Brain microvascular endothelial cell (primary cell): Measurements from ENCODE around the gene ZFHX3.

ENCODE experiments used
- DNase-seq: peaks from one replicate; pipeline ENCODE4 v3.0.0-alpha.2; 2020
- H3K27ac ChIP-seq: fragments of 250-450 bp; sonication (Bioruptor Pico); 2 replicates; pipeline ENCODE4 v1.5.1; 2020; ENCODE audit warnings: mild to moderate bottlenecking, moderate library complexity
- H3K27me3 ChIP-seq: fragments of 250-450 bp; sonication (Bioruptor Pico); replicated peaks from 2 replicates; pipeline ENCODE4 v1.5.1; 2020; ENCODE audit warnings: mild to moderate bottlenecking
- H3K36me3 ChIP-seq: fragments of 250-450 bp; sonication (Bioruptor Pico); replicated peaks from 2 replicates; pipeline ENCODE4 v1.5.1; 2020; ENCODE audit warnings: mild to moderate bottlenecking
- H3K4me3 ChIP-seq: 2 replicates; pipeline ENCODE4 v1.5.1; 2011; ENCODE audit warnings: low read depth, mild to moderate bottlenecking, control low read depth, low read length, moderate library complexity
- CTCF ChIP-seq: IDR thresholded peaks from 2 replicates; pipeline ENCODE4 v1.5.1; 2011; ENCODE audit warnings: low read depth, mild to moderate bottlenecking, moderate library complexity, low read length, control low read depth, inconsistent platforms; ENCODE audit errors: missing control alignments
- in situ Hi-C: cut with HindIII; loops from 2 replicates; pipeline ENCODE4 v1.10.0; 2017; ENCODE audit warnings: low sequenced_read_pairs, low pct_ligation_motif_present

ZFHX3 gene

DNA sequence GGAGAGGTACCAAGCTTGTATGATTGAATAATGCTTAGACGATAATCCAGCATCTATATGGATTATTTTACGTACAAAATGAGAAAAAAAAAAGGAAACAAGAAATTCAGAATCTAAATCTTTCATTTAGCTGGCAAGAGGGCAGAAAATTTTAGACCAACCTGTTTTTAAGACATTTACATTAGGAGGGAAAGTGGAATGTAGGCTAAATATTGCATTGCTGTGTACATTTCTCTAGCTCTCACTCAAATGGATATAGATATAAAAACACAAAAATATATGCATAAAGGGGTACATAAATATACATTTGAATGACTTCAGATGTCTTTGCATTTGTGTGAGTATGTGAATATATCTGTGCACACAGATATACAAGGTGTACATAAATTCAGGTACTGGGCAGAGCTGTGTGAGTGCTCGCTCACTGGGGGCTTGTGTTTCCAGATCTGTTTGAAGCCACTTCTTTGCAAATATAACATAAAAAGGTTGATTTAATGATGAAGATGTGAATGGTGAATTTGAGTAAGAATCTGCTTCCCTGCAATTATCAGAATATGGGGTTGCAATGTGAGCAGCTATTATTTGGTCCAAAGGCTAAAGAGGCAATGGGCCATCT lies 14.2 kb upstream of the ZFHX3 start:
- Histone ChIP-seq H3K4me3 (no peak overlapping the region), H3K36me3 (no peaks in the 10 kb centered on the region), H3K27me3 (no peaks in the 10 kb centered on the region), H3K27ac (peak overlapping the region; percentile 100)
- DNase-seq, result no peak
- in situ Hi-C loops, result no loop called here
- no peak for TF ChIP-seq CTCF

- no peak for TF ChIP-seq CTCF
- Histone ChIP-seq H3K4me3 (peak overlapping the region; percentile 68), H3K27ac (peak overlapping the region; percentile 97), H3K36me3 (no peaks in the 10 kb centered on the region), H3K27me3 (no peaks in the 10 kb centered on the region)
- no peak for DNase-seq
- in situ Hi-C loops, result no loop called here
These were observed 13.1 kb upstream of the ZFHX3 start for GRCh38 chr16:73060892-73061490.

DNA sequence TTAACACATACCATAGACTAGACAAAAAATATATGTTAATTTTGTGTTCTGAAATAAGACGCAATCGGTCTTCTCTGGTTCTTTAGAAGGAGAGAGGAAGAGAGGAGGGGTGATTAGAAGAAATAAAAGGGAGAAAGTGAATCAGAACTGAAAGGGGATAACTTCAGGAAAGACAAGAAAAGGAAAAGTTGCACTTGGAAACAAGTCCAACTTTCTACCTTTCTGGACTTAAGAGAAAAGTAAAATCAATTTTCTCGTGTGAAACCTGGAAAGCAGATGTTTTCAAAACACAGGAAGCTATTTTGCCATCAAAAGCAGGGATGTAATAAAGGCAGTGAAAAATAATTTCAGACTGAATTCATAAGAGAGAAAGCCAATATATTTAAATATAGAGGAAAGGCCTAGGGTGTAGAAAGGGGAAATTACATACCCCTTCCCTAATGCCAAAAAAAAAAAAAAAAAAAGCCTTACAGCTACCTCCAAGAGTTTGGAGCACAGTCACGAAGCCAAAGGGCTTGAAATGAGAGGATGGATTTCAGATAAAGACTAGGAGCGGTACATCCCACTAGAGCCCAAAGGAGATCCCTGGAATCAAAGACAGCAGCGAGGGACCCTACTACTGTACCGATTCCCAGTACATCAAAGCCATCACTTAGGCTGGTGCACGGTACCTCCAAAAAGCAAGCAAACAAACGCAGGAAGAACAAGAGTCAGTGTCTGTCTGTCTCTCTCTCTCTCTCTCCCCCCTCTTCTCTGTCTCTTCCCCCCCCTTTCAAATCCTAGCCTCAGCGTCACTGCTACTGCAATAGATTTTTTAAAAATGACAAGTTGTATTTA lies 12.1 kb upstream of the ZFHX3 start:
- Histone ChIP-seq H3K27me3 (no peaks in the 10 kb centered on the region), H3K36me3 (no peaks in the 10 kb centered on the region), H3K27ac (peak overlapping the region; percentile 97), H3K4me3 (peak overlapping the region; percentile 68)
- no peak for DNase-seq
- in situ Hi-C loops, result no loop called here
- no peak for TF ChIP-seq CTCF

DNA sequence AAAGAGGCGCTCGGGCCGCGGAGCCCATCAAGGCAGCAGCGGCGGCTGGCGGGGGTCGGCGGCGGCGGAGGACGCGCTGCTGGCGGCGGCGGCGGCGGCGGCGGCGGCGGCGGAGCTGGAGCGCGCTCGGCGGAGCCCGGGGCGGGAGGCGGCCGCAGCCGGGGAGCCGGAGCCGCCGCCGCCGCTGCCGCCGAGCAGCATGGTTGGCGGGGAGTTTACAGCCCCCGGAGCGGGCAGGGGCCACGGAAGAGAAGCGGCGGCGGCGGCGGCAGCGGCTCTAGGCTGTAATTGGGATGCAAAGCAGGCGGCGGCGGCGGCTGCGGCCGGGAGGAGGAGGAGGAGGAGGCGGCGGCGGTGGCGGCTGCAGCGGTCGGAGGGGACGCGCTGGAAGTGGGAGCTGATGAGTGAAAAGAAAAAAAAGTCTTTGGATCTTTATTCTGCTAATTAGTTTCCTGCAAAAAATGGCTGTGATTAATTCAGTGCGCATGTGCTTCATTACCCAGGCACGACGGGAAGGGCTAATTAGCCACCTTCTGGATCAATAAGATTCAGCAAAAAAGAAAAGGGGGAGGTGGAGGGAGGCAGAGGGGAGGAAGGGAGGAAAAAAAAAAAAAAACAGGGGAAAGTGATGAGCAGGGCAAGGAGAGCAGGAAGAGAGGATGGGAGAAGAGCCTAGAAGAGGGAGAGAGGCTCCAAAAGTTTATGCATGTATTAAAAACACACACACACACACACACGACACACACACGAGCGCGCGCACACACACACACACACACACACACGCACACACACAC lies 10.9 kb upstream of the ZFHX3 start:
- Histone ChIP-seq H3K4me3 (peak overlapping the region; percentile 68), H3K27ac (peak overlapping the region; percentile 97), H3K27me3 (no peaks in the 10 kb centered on the region), H3K36me3 (no peaks in the 10 kb centered on the region)
- in situ Hi-C loops, result no loop called here
- DNase-seq, result peak; percentile 67
- TF ChIP-seq CTCF, result no peak

- Histone ChIP-seq H3K36me3 (no peaks in the 10 kb centered on the region), H3K27me3 (no peaks in the 10 kb centered on the region), H3K4me3 (peak overlapping the region; percentile 68), H3K27ac (peak overlapping the region; percentile 97)
- in situ Hi-C loops, result no loop called here
- DNase-seq, result no peak
- no peak for TF ChIP-seq CTCF
These were observed 10.3 kb upstream of the ZFHX3 start for GRCh38 chr16:73058221-73058615.
